ENCODE measurements around the gene TBL3.

DNA sequence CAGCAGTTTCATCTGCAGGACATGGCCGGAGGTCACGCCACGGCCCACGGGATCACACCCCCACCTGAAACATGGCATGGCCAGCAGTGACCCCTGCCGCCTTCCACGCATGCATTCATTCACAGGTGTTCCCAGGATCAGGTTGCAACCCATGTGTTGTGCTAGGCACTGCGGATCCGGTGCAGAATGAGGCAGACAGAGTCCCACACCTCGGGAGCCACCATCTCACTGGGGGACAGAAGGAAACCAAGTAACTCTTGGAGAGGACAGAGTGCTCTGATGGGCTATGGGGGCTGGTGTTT lies 24.5 kb upstream of the TBL3 start:
- TF ChIP-seq POLR2A (IDR thresholded peaks at IDR 0.05), result no peak
- TF ChIP-seq, protein P1, sequence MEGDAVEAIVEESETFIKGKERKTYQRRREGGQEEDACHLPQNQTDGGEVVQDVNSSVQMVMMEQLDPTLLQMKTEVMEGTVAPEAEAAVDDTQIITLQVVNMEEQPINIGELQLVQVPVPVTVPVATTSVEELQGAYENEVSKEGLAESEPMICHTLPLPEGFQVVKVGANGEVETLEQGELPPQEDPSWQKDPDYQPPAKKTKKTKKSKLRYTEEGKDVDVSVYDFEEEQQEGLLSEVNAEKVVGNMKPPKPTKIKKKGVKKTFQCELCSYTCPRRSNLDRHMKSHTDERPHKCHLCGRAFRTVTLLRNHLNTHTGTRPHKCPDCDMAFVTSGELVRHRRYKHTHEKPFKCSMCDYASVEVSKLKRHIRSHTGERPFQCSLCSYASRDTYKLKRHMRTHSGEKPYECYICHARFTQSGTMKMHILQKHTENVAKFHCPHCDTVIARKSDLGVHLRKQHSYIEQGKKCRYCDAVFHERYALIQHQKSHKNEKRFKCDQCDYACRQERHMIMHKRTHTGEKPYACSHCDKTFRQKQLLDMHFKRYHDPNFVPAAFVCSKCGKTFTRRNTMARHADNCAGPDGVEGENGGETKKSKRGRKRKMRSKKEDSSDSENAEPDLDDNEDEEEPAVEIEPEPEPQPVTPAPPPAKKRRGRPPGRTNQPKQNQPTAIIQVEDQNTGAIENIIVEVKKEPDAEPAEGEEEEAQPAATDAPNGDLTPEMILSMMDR (IDR thresholded peaks at IDR 0.05), result no peak

All from right lobe of liver (tissue), 4 donors.